ENCODE data around the gene HRG.
"Not testable (repeated sequence)": the region's sequence is repeated elsewhere in the genome, so short reads cannot be mapped to it uniquely, and the experiment has no call there.

Gene HRG

DNA sequence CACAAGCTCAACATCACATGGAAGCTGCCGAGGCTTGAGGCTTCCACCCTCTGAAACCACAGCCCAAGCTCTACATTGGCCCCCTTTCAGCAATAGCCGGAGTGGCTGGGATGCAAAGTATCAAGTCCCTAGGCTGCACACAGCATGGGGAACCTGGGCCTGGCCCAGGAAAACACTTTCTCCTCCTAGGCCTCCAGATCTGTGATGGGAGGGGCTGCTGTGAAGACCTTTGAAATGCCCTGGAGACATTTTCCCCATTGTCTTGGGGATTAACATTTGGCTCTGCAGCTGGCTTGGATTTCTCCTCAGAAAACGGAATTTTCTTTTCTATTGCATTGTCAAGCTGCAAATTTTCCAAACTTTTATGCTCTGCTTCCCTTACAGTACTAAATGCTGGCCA lies 18.2 kb downstream of the HRG start:
- no peak for DNase-seq

DNA sequence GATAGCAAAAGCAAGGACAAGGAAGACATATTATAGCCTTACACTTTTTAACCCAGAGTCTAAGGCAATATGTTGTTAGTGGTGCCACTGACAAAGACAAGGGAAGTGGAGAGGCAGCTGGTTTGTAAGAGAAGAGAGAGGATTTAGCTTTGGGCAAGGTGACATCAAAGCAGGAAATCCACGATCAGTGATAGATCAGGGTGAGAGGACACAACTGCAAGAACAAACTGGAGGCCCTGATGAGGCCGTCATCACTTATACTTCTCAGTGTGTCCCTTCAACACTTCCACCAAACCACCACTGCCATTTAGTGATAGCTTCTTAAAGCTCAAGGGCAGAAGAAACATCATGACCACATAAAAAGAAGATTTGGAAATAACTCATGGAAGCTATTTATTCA lies 20.7 kb downstream of the HRG start:
- not testable (repeated sequence) for DNase-seq

- no peak for DNase-seq
These were observed 21.4 kb downstream of the HRG start for GRCh38 chr3:186687120-186687651.

- DNase-seq = not testable (repeated sequence)
These were observed 24.5 kb downstream of the HRG start for GRCh38 chr3:186690304-186690703.

GRCh38 chr3:186691676-186692075 lies 25.9 kb downstream of the HRG start:
- DNase-seq = no peak

GRCh38 chr3:186693843-186694242 lies 28.0 kb downstream of the HRG start:
- no peak for DNase-seq

GRCh38 chr3:186694288-186695032 lies 28.6 kb downstream of the HRG start:
- no peak for DNase-seq

DNA sequence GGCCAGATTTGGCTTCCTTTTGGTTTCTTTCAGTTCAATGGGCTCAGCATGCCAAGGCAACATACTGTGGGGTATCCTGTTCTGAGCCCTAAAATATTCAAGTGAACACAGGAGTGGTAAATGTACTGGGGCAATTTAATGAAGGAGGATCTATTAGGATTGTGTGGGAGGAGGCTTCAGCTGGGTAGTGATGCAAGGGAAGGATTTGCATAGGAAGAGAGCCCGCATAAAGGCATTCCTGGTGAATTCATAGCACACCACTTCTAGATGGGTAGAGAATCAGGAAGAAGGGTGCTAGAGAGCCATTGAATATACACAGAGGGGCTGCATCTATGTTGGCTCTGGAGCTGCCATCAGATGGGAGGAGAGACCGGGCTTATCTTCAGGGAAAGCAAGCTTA lies 30.7 kb downstream of the HRG start:
- DNase-seq = no peak

DNA sequence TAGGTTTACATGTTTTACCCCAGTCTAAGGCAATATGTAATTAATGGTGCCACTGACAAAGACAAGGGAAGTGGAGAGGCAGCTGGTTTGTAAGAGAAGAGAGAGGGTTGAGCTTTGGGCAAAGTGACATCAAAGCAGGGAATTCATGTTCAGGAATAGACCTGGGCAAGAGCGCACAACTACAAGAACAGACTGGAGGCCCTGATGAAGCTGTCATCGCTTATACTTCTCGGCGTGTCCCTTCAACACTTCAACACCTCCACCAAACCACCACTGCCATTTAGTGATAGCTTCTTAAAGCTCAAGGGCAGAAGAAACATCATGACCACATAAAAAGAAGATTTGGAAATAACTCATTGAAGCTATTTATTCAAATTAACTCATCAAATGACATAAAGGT lies 31.7 kb downstream of the HRG start:
- DNase-seq = no peak

- no peak for DNase-seq
These were observed 34.5 kb downstream of the HRG start for GRCh38 chr3:186700267-186700666.

DNA sequence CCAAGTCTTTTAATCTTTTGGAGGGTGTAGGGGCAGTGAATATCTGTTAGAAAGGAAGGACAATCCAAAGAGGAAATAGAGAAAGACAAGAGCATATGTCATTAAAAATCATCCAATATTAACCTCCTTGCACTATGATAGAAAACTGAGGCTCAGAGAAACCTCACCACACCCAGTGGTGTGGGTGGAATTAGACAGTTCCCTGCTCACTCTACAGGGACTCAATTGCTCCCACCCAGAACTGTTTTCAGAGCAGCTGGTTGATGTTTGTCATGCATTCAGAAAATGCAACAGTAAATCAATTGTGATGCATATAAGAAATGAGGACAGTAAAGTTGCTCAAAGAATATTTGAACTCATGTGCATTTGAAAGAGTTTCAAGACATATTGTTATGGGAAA lies 36.6 kb downstream of the HRG start:
- not testable (repeated sequence) for DNase-seq

- DNase-seq = no peak
These were observed 40.3 kb downstream of the HRG start for GRCh38 chr3:186705882-186706780.

GRCh38 chr3:186708983-186709679 lies 43.3 kb downstream of the HRG start:
- no peak for DNase-seq

GRCh38 chr3:186710694-186711093 lies 44.9 kb downstream of the HRG start:
- DNase-seq = not testable (repeated sequence)

- DNase-seq = no peak
These were observed 47.7 kb downstream of the HRG start for GRCh38 chr3:186713499-186713898.

DNA sequence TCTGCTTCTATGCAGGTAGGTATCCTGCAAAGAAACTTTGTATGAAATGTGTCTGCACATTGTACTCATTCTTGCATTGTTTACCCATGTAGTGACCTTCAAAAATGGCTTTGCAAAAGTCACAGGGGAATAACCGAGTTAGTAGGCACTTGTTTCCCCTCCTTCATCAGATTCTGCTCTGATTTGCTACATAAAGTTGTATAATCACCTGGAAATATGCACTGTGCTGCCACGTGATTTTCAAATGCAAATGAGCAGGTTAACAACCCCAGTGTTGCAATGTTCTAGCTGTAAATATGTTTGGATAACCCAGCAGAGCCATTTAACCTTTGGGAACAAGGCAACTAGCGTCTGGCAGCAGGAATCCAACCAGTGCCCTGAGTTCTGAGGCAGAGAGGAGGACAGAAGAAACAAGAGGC lies 51.2 kb downstream of the HRG start, which contains the start of gene KNG1:
Gene KNG1, plus strand, starts transcription at position 321 of the 419 bp plus-strand sequence. CDS start 184 bp downstream, outside the sequence.
- DNase-seq = no peak

- no peak for DNase-seq
These were observed 54.3 kb downstream of the HRG start for GRCh38 chr3:186719945-186720739.

DNA sequence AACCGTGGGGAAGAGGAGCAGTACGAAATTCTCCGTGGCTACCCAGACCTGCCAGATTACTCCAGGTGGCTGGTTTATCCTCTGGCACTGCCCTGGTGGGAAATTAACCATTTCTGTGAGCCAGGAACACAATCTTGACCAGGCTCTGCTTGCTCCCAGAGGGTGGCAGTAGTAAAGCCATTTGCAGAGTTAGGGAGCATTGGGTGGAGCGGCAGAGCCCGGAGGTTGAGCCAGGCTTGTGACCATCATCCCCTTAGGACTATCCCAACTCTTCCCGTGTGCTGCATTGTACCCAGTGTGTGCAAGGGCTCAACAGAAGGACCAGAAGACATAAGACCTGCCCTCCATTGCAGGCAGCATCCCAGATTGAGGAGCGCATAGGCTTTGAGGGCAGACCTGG lies 56.6 kb downstream of the HRG start:
- no peak for DNase-seq

DNA sequence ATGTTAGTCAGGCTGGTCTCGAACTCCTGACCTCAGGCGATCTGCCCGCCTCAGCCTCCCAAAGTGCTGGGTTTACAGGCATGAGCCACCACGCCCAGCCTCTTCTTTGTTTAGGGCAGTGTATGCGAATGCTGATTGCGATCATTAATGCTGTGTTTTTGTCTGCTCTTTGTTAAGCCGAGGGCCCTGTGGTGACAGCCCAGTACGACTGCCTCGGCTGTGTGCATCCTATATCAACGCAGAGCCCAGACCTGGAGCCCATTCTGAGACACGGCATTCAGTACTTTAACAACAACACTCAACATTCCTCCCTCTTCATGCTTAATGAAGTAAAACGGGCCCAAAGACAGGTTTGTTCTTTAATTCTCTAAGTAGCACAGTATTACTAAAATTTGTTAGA lies 59.1 kb downstream of the HRG start:
- no peak for DNase-seq

Measured in NCI-H1092 (cell line).